ENCODE measurements around the gene RPL27.

Gene RPL27

DNA sequence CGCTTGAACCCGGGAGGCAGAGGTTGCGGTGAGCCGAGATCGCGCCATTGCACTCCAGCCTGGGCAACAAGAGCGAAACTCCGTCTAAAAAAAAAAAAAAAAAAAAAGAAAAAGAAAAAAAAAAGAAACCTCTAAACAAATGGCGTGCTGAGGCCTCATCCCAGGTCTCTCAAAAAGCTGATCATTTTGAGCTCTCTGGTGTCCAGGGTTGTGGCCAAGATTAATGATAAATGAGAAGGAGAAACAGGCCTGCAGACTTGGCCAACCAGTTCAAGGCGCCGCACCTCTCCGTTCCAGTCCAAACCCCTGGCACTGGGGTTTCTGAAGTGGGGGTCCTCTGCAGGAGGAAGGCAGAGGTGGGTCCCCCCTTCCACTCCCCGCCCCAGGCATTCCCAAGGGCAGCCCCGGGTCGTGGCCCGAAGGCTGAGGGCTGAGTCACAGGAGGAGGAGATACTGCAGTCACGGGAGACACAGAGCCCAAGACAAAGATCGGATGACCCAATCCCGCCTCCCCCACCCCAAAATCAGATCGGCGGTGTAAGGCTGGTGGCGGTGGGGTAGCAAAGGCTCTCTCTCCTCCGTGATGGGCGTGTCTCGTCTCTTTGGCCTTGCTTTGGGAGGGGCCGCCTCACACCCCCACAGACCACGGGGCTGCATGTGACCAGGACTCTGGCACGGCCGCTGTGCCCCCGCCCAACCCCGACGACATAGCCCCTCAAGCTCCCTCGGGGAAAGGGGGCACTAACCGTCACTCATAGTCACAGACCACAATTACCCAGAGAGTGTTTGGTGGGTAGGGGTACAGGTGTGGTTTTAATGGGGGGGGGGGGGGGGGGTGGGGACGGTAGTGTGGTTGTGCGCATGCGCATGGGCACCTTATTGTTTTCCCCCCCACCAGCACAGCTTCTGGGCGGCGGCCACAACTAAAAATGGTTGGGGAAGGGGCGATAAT lies 22.8 kb downstream of the RPL27 start:
- DNase-seq (ENCODE audit: low spot score) = peak; percentile 71

DNA sequence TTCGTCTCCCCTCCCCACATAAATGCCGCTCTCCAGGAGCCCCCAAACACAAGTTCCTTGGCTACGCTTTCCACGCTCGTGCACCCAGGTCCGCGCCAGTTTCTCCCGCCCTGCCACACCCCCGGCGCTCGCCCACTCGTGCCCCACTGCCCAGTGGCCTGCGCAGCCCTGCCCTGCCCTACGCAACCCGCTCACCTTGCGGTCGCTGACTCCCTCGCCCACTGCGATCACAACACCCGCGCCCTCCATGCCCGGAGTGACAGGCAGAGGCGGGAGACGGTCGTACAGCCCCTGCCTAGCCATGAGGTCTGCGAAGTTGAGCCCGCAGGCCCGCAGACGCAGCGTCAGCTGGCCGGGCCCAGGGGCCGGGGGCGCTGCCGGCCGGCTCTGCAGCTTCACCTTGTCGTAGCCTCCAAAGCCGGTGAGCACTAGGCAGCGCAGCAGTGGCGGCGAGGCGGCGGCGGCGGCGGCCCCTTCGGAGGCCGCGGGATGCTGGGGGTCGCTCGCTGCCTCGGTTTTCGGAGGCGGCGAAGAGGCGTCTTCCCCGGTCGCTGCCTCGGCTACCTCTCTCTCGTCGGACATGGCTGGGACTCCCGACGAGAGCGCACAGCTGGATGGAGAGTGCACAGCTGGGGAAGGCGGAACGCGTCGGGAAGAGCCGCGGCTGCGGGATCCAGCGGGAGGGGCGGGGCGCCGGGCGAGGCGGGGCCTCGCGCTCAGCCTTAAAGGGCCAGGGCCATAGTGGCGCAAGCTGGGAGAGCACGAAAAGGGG lies 23.7 kb downstream of the RPL27 start, which contains the start of gene VAT1:
Gene VAT1 (minus strand): TSS at position 645 of the 772 bp plus-strand sequence. CDS start 63 bp downstream, at position 582.
- peak; percentile 79 for DNase-seq (ENCODE audit: low spot score)

DNA sequence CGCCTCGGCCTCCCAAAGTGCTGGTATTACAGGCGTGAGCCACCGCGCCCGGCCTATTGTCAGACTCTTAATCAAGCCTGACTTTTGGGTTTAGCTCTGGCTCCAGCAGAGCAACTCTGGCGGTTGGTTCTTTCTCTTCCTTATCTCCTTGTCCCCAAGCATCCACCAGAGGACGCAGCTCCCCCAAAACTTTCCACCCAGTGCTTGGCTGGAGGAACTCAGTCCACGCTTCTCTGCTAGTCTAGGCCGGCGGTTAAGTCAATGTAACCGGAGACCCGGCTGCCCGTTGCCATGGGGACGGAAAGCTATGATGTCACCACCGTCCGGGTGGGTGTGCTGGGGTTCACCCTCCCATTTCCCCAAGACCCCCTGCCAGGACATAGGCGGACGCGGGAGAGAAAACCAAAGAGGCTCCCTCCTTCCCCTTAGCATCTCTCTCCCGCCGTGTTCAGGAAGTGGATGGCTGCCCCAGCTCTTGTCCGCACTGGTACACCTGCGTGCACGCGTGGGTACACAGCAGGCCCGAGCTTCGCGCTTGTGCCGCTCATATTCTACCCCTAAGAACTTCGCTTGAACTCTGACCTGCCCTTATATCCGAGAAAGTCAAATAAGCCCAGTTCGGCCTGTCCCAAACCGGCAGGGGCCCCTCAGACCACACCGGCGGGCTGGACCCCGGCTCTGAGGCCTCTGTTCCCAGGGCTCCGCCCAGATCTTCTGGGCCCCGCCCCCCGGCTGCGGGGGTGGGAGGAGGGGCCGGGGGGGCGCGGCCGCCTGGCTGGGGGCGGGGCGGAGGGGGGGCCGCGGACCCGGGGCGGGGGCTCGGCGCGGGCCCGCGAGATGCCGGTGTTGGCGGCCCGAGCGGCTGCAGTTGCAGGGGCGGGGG lies 26.4 kb downstream of the RPL27 start, which contains the start of gene RND2:
Gene RND2 (plus strand): TSS at position 825 of the 883 bp plus-strand sequence. CDS start 117 bp downstream, outside the sequence.
- DNase-seq (ENCODE audit: low spot score) = peak; percentile 86

DNA sequence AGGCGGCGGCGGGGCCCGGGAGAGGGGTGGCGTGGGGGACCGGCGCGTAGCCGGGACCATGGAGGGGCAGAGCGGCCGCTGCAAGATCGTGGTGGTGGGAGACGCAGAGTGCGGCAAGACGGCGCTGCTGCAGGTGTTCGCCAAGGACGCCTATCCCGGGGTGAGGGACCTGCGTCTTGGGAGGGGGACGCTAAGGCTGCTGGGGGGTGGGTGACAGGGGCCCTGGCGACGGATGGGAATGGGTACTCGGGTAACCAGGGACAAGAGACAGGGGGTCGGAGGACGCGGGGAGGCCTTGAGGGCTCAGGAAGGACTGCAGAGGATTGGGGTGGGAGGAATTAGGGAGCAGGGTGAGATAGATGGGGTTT lies 27.1 kb downstream of the RPL27 start:
- no peak for DNase-seq (ENCODE audit: low spot score)

DNA sequence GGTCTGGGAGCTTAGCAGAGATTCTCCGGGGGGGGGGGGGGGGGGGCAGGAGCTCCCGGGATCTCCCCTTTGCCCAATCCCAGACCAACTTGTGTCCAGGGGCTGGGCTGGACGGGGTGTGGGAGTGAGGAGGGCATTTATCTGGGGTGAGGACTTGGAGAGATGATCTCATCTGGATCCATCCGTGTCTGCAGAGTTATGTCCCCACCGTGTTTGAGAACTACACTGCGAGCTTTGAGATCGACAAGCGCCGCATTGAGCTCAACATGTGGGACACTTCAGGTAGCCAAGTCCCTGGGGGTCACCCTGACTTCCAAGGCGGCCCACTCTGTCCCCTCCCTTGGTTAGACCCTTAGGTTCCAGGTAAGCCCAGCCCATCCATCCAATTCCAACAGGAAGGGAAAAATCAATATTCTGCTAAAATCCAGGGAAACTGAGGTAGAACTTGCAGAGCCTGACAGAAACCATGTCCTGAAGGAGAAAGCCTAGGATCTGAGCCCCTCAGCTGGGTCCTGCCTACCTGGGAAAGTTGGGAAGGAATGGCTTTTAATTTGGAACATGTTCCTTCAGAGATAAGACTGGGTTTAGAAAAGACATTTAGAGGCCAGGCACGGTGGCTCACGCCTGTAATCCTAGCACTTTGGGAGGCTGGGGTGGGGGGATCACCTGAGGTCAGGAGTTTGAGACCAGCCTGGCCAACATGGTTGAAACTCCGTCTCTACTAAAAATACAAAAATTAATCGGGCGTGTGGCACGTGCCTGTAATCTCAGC lies 27.7 kb downstream of the RPL27 start:
- DNase-seq (ENCODE audit: low spot score) = no peak

DNA sequence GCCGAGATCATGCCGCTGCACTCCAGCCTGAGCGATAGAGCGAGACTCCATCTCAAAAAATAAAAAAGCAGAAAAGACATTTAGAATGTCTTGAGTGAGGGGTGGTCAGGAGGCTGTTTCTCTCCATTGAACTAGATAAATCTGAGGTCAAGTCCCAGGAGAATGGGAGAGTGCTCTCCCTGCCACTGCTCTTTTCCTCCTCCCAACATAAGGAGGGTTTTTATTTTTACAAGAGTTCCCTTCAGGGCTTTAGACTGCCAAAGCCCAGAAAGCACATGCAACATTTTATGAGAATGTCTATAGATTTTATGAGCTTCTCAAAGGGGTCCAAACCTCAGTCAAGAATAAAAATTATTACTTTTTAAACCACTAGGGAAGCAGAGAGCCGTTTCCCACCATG lies 28.4 kb downstream of the RPL27 start:
- peak; percentile 19 for DNase-seq (ENCODE audit: low spot score)

DNA sequence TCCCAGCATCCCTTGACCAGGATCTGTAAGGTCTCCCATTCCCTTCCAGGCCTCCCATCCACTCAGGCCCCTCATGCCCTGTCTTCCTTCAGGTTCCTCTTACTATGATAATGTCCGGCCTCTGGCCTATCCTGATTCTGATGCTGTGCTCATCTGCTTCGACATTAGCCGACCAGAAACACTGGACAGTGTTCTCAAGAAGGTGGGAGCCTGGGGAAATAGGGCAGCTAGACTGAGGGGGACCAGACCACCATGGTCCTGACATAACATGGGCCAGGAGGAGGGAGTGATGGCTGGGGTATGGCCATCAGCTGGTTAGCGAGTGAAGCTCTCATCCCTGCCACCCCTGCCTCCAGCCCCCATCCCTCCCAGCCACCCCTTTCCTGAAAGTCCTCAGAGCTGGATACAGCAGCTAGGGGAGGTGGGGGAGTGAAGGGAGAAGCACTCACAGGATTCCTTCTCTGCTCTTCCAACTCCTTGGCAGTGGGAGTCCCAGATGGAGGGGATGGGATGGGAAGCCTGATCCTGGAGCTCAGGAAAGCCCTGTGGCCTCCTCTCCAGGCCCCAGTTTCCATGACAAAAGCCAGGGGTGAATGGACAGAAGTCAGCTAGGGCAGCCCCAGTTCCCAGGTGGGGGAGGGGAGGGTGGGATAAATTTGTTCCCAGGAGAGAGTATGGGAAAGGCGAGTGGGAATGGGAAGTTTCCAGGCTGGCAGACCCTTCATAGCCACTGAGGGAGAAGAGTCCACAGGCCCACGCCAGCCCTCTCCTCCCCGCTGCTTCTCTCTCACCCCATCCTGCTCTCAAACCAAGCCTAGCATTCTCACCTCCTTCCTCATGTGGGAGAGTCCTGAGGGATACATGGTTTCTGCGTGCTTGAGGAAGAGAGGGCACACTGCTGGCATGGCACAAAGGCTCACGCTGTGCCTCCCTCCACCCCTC lies 29.1 kb downstream of the RPL27 start:
- no peak for DNase-seq (ENCODE audit: low spot score)

DNA sequence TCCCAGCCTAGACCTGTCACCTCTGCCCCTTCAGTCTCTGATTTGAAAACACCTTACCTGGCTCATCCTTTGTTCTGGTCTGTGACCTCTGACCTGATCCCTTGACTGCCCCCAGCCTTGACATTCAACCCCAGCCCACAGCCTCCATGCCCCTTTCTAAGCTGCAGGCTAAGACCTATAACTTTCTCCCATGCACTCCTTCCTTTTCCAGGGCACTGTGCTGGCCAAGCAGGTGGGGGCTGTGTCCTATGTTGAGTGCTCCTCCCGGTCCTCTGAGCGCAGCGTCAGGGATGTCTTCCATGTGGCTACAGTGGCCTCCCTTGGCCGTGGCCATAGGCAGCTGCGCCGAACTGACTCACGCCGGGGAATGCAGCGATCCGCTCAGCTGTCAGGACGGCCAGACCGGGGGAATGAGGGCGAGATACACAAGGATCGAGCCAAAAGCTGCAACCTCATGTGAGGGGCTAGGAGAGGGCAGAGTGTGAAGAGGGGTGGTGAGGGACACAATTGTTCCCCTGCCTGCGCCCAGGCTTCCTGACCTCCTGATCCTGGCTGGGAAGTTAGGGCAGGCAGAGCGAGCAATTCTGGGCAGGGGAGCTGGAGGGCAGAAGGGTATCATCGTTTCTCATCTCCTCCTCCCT lies 30.1 kb downstream of the RPL27 start:
- no peak for DNase-seq (ENCODE audit: low spot score)

DNA sequence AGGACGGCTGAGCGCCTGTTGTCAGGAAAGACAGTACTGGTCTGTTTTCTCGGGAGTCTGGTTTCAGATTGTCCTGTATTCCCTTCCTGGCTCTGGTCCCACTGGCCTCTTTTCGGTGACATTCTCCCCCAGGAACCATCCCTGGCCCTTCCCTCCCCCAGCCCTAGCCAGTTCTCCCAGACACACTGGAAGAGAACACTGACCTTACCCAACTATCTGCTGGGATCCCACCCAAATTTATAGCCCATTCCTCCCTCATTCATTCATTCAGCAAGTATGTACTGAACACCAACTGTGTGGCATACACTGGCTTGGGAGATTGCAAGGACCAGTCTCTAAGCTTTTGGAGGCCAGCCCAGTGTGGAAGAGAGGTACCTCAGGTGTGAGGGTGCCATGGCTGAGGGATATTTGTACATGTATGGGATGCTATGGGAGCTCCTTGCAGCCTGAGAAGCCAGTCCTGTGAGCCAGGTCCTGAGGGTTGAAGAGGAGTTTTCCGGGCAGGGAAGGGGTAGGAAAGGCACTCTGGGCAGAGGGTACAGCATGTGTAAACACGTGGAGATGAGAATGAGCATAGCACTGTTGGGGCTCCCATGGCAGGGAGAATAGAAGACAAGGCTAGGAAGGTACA lies 32.0 kb downstream of the RPL27 start:
- no peak for DNase-seq (ENCODE audit: low spot score)

DNA sequence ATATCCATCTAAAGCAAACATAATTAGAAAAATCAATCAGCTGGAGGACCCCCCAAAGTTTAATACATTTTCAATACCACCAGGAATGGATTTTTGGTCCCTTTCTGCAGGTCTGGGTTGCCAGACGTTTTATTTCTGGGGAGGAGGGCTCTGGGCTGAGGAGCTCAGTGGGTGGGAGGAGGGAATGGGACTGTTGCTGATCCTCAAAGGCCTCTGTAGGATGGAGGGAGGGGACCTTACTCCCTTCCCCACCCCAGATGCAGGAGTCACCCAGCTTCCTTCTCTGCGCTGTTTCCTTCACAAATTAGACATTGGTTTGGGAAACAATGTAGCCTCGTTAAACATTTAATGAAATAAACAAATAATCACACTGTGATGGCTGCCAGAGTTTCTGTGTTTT lies 33.4 kb downstream of the RPL27 start:
- no peak for DNase-seq (ENCODE audit: low spot score)

DNA sequence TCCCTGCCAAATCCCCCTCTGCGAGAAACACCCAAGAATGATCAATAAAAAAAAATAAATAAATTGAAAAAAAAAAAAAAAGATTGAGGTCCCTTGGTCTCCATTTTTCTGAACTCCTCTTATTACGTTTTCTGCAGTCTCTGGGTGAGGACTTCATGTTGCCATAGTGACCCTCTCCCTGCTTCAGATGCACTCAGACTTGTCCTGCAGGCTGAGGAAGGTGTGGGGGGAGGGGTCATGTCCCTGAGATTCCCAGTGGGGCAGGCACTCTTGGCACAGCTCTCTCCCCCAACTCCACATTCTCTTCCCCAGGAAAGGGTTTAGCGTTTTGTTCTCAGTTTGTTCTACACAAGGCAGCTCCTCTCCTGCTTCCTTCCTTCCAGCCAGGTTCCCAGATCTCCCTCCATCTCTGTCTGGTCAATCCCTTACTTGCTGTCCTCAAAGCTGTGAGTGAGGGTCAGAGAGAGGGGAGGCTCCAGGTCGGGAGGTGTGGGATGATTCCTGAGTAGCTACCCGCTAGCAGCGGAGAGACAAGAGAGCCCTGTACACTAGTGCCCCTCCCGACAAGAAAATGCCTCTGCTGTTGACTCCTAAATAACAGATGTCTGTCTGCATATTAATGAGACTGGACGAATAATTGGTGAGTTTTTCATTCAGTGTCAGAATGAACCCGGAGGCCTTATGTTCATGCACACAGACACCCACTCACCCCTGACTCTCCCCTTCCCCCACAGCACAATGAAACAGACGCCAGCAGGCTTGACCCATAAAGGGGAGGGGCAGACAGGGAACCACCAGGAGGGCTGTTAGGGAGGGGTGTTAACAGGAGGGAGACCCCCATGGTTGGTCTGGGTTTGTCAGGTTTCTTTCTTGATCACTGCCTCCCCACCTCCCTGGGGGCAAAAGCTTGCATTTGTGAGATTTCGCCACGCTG lies 36.0 kb downstream of the RPL27 start:
- no peak for DNase-seq (ENCODE audit: low spot score)

DNA sequence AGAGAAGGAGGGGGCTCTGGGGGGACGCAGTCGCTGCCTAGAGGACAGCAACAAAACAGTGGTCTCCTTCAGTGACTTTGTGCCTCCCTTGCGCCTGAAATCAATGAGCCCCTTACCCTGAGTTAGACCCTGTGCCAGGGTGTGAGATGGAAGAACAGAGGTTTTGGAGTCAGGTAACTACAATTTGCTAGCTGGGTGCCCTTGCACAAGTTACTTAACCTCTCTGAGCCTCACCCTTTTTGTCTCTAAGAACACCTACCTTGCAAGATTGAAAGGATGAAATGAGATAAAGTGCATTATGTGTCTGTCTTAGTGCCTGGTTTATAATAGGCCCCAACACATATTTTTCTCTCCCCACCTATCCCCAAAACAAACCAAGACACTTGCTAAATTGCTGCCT lies 36.7 kb downstream of the RPL27 start:
- no peak for DNase-seq (ENCODE audit: low spot score)

DNA sequence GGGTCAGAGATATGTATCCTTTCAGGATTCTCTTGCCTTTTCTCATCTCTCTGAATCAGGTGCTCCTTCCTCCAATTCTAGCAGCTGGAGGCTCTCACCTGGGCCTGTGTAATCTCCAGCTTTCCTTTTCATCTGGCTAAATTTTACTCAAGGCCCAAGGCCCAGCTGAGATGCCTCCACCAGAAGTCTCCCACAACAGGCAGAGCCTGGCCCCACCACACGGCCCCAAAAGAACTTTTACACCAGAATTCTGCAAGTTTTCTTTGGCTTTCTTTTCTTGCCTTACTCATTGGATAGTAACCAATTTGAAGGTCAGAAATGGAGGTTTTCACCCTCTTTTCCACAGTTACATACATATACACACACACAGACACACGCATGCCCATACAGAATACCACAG lies 41.4 kb downstream of the RPL27 start:
- DNase-seq (ENCODE audit: low spot score) = no peak

DNA sequence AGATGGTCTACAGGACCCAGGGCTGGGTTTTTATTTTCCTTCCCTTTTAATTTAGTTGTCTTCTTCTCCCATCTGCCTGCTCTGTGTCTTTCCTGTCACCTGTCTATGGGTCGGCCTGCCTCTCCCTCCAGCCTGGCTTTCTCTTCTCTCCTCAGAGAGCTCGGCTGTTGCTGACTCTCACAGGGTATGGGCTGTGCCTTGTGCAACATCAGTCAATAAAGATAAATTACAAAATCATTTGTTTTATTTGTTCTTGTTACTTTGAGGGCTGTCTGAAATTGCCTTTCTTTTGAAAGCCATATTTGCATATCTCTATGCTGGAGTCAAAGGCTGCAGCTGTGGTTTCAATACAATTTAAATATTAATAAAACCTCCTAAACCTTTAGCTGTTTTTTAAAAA lies 42.4 kb downstream of the RPL27 start:
- no peak for DNase-seq (ENCODE audit: low spot score)

DNA sequence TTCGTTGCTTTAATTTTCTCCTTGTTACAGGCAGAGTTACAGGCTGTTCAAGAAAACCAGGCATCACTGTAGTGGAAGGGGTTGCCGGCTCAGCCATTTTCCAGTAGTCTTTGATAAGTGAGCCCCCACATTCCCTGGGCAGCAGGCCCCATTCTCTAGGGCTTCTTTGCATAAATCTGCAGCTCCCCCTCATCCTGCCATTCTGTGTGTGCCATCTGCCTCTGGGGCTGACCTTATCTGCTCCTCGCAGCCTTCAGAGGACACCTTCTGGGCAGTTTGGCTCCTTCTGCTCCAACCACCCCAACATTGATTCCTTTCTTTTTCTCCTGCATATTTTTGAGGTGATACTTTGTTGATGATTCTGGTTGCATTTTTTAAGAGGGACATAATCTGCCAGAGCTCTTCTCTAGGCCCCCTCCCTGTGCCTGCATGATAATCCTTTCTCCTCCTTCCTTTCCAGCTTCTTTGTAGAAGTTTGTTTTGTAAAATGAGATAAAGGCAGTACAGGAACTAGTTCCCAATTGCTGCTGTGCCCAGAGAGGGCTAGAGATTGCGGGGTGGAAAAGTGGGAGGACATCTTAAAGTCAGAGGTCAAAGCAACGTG lies 43.9 kb downstream of the RPL27 start:
- DNase-seq (ENCODE audit: low spot score) = no peak

DNA sequence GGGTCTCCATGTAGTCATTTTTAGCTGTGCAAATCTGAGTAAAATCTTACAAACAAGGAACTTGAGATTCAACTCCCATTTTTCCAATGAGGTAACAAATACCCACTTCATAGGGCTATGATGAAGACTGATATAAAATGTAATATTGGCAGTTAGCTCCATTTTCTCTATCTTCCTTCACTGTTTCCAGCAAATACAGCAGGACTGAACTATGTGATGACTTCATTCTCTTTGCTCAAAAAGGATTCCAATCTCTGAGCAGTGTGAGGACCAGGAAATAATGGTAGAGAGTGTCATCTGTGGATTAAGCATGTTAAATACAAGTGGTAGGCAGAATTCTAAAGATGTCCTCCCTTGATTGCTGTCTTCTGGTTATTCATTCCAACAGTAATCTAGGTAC lies 45.1 kb downstream of the RPL27 start:
- DNase-seq (ENCODE audit: low spot score) = no peak

DNA sequence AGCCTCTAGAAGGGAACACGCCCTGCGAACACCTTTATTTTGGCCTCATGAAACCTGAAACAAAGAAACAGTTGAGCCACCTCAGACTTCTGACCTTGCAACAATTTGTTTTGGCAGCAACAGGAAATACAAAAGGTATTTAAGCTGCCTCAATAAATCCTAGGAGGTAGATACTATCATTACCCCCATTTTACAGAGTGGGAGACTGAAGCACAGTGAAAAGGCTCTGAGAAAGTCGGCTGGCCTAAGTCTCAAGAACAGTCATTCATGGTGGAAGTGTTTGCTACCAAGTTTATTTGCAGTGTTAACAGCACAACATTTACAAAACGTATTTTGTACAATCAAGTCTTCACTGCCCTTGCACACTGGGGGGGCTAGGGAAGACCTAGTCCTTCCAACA lies 45.8 kb downstream of the RPL27 start:
- DNase-seq (ENCODE audit: low spot score) = no peak
